ENCODE results near the gene IGF1.

- TF ChIP-seq CTCF (conservative IDR thresholded peaks at IDR 0.05 in 1 of 2, IDR thresholded peaks at IDR 0.05 in 1 of 2; ENCODE audit: extremely low read depth in 1 of 2, insufficient read depth in 1 of 2, low read depth in 1 of 2, low read length in 2 of 2), result no peak
- TF ChIP-seq EZH2 (IDR thresholded peaks at IDR 0.05; ENCODE audit: borderline replicate concordance, low read length), result no peak
Measured at GRCh38 chr12:102444093-102444492, 36.3 kb downstream of the IGF1 start.

Measured in mammary epithelial cell (primary cell).